WTC11 (cell line): ENCODE measurements around the gene IRX3.

ENCODE experiments used
- CTCF ChIP-seq: fragments of 200-600 bp; IDR thresholded peaks from 2 replicates; pipeline ENCODE4 v1.8.0; 2022; ENCODE audit warnings: antibody characterized with exemption
- NR2C2 ChIP-seq: sonication (generic); formaldehyde crosslinking; IDR thresholded peaks from 2 replicates; pipeline ENCODE4 v1.8.0; 2022; ENCODE audit warnings: mild to moderate bottlenecking, missing genetic modification reagents
- ZNF317 ChIP-seq: sonication (generic); formaldehyde crosslinking; IDR thresholded peaks from 2 replicates; pipeline ENCODE4 v1.8.1; 2023; ENCODE audit warnings: low read depth, mild to moderate bottlenecking, moderate library complexity, missing genetic modification reagents, borderline replicate concordance

- TF ChIP-seq ZNF317 (CRISPR knock-in tag) (no peak), NR2C2 (CRISPR knock-in tag) (no peak), CTCF (no peak)
Observed at GRCh38 chr16:54286366-54287130, at the start of gene IRX3.
